CD4-positive, alpha-beta T cell treated with Interleukin-2 at 100 ng/mL for 4 hours (primary cell): ENCODE measurements around the gene NEMP1.
"Not testable (repeated sequence)": the region's sequence is repeated elsewhere in the genome, so short reads cannot be mapped to it uniquely, and the experiment has no call there.

Source experiments
- DNase-seq: peaks from one replicate; pipeline ENCODE4 v3.0.0-alpha.2; 2020; ENCODE audit warnings: low spot score

Gene NEMP1

GRCh38 chr12:57091638-57092528 is 13.3 kb upstream of the NEMP1 start:
- DNase-seq: no peak

DNA sequence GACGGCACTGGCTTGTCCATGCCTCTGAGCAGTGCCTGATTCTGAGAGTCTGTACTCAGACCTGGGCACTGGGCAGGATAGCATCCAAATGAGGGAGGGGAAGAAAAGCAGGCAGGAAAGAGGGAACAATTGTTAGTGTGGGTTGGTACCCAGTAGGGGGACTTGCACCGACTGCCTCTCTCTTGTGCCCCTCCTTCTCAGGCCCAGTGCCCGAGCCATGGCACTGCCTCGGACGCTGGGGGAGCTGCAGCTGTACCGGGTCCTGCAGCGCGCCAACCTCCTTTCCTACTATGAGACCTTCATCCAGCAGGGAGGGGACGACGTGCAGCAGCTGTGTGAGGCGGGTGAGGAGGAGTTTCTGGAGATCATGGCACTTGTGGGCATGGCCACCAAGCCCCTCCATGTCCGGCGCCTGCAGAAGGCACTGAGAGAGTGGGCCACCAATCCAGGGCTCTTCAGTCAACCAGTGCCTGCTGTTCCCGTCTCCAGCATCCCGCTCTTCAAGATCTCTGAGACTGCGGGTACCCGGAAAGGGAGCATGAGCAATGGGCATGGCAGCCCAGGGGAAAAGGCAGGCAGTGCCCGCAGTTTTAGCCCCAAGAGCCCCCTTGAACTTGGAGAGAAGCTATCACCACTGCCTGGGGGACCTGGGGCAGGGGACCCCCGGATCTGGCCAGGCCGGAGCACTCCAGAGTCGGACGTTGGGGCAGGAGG is 12.5 kb upstream of the NEMP1 start:
- DNase-seq: no peak

DNA sequence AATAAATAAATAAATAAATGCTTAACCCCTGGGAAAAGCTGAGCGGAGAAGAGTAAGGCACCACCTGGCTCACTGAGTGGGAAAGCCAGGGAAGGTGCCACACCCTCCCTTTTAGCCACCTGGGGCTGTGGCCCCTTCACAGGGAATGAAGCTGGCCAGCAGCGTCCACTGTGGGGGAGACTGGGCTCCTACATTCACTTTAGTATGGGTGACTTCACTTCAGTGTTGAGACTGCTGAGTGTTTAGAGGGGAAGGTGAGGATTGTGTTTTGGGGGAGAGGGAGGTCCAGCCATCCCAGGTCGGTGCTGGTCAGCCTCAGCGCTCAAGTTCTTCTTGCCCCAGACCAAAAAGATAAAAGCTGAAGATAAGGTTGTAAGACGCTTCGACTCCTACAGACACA is 11.9 kb upstream of the NEMP1 start:
- no peak for DNase-seq

- DNase-seq: peak; percentile 26
Observed at GRCh38 chr12:57089271-57090245, 11.0 kb upstream of the NEMP1 start.

GRCh38 chr12:57088354-57089270 is 10.0 kb upstream of the NEMP1 start, which contains the start of gene NAB2:
NAB2 (plus strand) TSS chr12:57089114; CDS start chr12:57089272, 158 bp downstream.
- peak; percentile 95 for DNase-seq

DNA sequence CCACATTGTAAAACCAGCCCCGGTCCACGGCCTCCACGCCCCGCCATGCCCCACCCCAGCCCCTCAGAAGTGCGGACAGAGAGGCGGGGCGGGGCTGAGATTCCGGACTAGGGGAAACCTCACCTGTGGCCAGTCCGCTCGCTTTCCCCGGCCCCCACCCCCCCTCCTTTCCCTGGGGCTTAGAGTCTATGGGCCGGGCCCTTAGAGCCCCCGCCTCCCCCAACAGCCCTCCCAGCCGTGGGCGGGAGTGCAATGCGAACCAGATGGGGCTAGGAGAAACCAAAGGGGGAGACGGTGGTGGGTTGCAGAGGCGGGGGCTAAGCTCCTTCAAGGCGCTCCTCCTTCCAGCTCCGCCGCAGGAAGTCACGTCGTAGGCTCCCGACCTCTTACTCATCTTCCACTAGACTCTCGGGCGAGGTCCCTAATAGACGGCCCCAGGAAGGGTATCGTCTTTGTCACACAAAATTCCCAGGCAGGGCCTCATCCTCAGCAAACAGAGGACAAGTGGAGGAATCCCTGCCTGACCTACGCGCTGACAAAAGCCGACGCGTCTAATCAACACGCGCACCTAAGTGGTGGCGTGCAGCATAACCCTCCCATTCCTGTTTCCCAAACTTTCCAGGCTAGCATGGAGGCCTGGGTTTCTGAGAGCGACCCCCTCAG is 9.2 kb upstream of the NEMP1 start:
- DNase-seq: peak; percentile 65

DNA sequence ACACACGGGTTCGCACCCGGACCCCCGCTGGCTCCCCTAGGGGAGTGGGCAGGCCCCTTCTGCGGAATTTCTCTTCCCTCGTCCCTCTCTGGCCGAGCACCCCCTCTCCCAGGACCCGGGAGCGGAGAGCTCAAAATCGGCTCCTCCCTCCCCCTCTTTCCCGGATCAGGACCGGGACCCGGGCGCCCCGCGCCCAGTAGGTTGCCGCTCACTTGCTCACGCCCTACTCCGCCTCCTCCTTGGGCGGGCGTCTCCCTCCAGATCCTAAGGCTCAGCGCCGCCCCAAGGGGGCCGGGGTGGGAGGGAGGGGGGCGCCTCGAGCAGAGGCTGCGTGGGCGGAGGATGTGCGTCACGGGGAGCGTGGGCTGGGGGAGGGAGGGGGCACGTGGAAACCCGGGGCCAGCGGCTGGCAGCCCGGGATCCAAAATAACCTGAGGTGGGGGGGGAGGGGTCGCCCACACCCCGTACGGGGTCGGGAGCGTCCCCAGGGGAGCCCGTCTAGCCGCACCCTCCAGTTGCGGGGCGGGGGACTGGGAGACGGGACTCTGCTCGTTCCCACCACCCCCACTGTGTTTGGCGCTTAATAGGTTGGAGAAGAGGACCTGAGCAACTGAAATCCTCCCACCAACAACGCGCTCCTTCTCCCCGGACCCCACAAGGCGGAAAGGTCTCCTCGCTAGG is 8.6 kb upstream of the NEMP1 start:
- peak; percentile 88 for DNase-seq

- no peak for DNase-seq
Observed at GRCh38 chr12:57086493-57087009, 8.0 kb upstream of the NEMP1 start.

DNA sequence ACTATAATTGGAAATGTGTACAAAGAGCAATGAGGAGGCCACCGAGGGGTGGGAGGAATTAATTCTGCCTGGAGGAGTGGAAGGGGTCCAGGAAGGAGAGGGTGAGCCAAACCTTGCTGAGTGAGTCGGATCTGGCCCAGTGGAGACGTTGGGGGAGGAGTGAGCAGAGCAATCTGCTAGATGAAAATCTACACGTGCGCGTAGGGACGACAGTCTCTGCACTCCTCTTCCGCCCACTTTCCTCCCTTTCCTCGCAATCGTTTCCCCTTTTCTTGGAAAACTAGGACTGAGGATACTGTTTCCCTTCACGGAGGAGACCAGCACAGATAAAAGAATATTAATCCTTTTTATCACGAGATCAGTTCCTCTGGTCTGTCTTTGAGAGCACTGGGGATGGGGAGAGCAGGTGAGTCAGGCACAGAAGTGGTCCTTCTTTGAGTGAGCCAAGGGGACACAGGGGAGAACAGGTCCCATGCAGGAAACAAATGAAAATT is 7.5 kb upstream of the NEMP1 start:
- no peak for DNase-seq

- no peak for DNase-seq
Observed at GRCh38 chr12:57080855-57081254, 2.3 kb upstream of the NEMP1 start.

DNA sequence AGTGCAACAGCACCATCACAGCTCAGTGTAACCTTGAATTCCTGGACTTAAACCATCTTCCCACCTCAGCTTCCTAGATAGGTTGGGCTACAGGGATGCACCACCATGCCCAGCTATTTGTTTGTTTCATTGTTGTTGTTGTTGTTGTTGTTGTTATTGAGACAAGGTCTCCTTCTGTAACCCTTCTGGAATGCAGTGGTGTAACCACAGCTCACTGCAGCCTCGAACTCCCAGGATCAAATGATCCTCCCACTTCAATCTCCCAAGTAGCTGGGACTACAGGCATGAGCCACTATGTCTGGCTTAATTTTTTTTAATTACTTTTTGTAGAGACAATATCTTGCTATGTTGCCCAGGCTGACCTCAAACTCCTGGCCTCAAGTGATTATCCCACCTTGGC is 1.2 kb upstream of the NEMP1 start:
- no peak for DNase-seq

GRCh38 chr12:57073566-57074450 is 4.8 kb downstream of the NEMP1 start:
- DNase-seq: not testable (repeated sequence)

- DNase-seq: no peak
Observed at GRCh38 chr12:57072661-57073060, 5.9 kb downstream of the NEMP1 start.

DNA sequence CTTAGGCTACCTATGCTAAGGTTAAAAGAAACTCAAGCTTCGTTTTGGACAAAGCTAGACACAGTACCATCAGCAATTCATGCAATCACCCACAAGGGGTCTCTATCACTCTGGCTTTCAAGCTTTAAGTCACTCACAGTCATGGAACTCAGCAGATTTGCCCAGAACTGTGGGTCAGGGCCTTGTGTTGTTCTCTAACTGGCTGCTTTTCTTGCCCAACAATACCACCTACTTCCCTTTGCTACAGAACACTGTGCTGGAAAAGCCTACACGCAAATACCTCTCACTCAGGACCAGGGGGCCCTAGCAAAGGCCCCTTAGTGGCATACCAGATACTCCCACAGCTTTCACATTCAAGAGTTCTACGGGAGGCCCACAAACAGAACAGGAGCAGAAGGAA is 9.1 kb downstream of the NEMP1 start:
- peak; percentile 85 for DNase-seq

DNA sequence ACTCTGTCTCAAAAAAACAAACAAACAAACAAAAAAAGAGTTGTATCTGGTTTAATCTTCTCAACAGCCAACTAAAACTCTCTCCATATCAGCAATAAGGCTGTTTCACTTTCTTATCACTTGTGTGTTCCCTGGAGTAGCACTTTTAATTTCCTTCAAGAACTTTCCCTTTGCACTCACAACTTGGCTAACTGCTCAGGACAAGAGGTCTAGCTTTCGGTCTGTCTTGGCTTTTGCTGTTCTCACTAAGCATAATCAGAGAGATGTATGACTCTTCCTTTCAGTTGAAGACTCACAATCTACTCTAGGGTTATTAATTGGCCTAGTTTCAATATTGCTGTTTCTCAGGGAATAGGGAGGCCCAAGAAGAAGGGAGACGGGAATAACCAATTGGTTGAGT is 12.3 kb downstream of the NEMP1 start:
- no peak for DNase-seq

- DNase-seq: peak; percentile 71
Observed at GRCh38 chr12:57063991-57064685, 14.5 kb downstream of the NEMP1 start.

- DNase-seq: no peak
Observed at GRCh38 chr12:57058454-57058853, 20.1 kb downstream of the NEMP1 start.
